Stimulated activated CD4-positive, alpha-beta T cell treated with anti-CD3 and anti-CD28 coated beads, Interleukin-2, amount 100 ng/mL, for 24 hours (primary cell): Measurements from ENCODE around the gene VDR.
"Not testable (repeated sequence)": the region's sequence is repeated elsewhere in the genome, so short reads cannot be mapped to it uniquely, and the experiment has no call there.

Experiments used
- DNase-seq, 2 donors: peaks; one replicate each; pipeline ENCODE4 v3.0.0-alpha.2; 2020

Gene VDR

GRCh38 chr12:47824635-47825034 is 80.2 kb downstream of the VDR start:
- no peak for DNase-seq

GRCh38 chr12:47824198-47824597 is 80.6 kb downstream of the VDR start:
- DNase-seq: no peak

- DNase-seq: no peak
Observed at GRCh38 chr12:47823422-47824086, 81.2 kb downstream of the VDR start.

- DNase-seq: no peak
Observed at GRCh38 chr12:47822863-47823262, 81.9 kb downstream of the VDR start.

GRCh38 chr12:47822401-47822800 is 82.4 kb downstream of the VDR start:
- no peak for DNase-seq

GRCh38 chr12:47821346-47821706 is 83.5 kb downstream of the VDR start:
- DNase-seq: no peak

GRCh38 chr12:47820631-47821345 is 84.0 kb downstream of the VDR start:
- no peak for DNase-seq

GRCh38 chr12:47819896-47820630 is 84.7 kb downstream of the VDR start, which contains the start of gene HDAC7:
Gene HDAC7, minus strand, starts transcription at chr12:47819903. Its CDS starts 118 bp downstream, at chr12:47819785.
- peak; percentile 77 to 80 for DNase-seq

GRCh38 chr12:47819138-47819895 is 85.5 kb downstream of the VDR start:
- peak; percentile 61 to 75 for DNase-seq

GRCh38 chr12:47818467-47819137 is 86.2 kb downstream of the VDR start:
- peak; percentile 50 to 55 for DNase-seq

GRCh38 chr12:47818007-47818376 is 86.8 kb downstream of the VDR start:
- DNase-seq: no peak

- DNase-seq: no peak
Observed at GRCh38 chr12:47817272-47818006, 87.4 kb downstream of the VDR start.

GRCh38 chr12:47816403-47817271 is 88.2 kb downstream of the VDR start:
- no peak for DNase-seq

- DNase-seq: not testable (repeated sequence)
Observed at GRCh38 chr12:47815447-47815846, 89.3 kb downstream of the VDR start.

GRCh38 chr12:47814539-47815170 is 90.1 kb downstream of the VDR start:
- no peak for DNase-seq

GRCh38 chr12:47813511-47814196 is 91.1 kb downstream of the VDR start:
- DNase-seq: no peak

- DNase-seq: peak; percentile 92 to 93
Observed at GRCh38 chr12:47812797-47813510, 91.8 kb downstream of the VDR start.

- DNase-seq: no peak
Observed at GRCh38 chr12:47811581-47812484, 93.0 kb downstream of the VDR start.
